ENCODE measurements around the gene IFNA16. TPM values are rescaled to one million over a fixed set of nuclear protein-coding genes. Genes with fewer than 3 reads are reported as not detected.
"Not testable (repeated sequence)": the region's sequence is repeated elsewhere in the genome, so short reads cannot be mapped to it uniquely, and the experiment has no call there.

IFNA16 gene
- polyA plus RNA-seq (2013, experiment 1 of 2; ENCODE audit: insufficient read length) = not detected
- not detected for polyA plus RNA-seq (2013, experiment 2 of 2; ENCODE audit: insufficient read length)

GRCh38 chr9:21217211-21217610, at the start of gene IFNA16:
TSS of gene IFNA16 (minus strand) at chr9:21217311. CDS start at chr9:21217305, 6 bp downstream.
- not testable (repeated sequence) for DNase-seq

- DNase-seq = no peak
These were observed 48.5 kb upstream of the IFNA16 start for GRCh38 chr9:21265421-21266189.

GRCh38 chr9:21255538-21256212, 38.6 kb upstream of the IFNA16 start:
- no peak for DNase-seq

- peak; percentile 41 for DNase-seq
These were observed 35.8 kb upstream of the IFNA16 start for GRCh38 chr9:21252721-21253547.

- no peak for DNase-seq
These were observed 34.5 kb upstream of the IFNA16 start for GRCh38 chr9:21251638-21252037.

GRCh38 chr9:21251190-21251589, 34.1 kb upstream of the IFNA16 start:
- no peak for DNase-seq

GRCh38 chr9:21244836-21245235, 27.7 kb upstream of the IFNA16 start:
- no peak for DNase-seq

GRCh38 chr9:21239911-21240310, 22.8 kb upstream of the IFNA16 start, which contains the start of gene IFNA14:
TSS of gene IFNA14 (minus strand) at chr9:21240005. CDS start at chr9:21239935, 70 bp downstream.
- DNase-seq = no peak

GRCh38 chr9:21236360-21236714, 19.2 kb upstream of the IFNA16 start:
- not testable (repeated sequence) for DNase-seq

- peak; percentile 26 for DNase-seq
These were observed 18.6 kb upstream of the IFNA16 start for GRCh38 chr9:21235468-21236359.

- DNase-seq = no peak
These were observed 17.1 kb upstream of the IFNA16 start for GRCh38 chr9:21234153-21234687.

GRCh38 chr9:21233258-21233657, 16.1 kb upstream of the IFNA16 start:
- no peak for DNase-seq

GRCh38 chr9:21228122-21228521, 11.0 kb upstream of the IFNA16 start, which contains the start of gene IFNA17:
TSS of gene IFNA17 (minus strand) at chr9:21228222. CDS start at chr9:21228173, 49 bp downstream.
- DNase-seq = no peak

- DNase-seq = not testable (repeated sequence)
These were observed 3.4 kb downstream of the IFNA16 start for GRCh38 chr9:21213411-21214326.

GRCh38 chr9:21212160-21212559, 5.0 kb downstream of the IFNA16 start:
- not testable (repeated sequence) for DNase-seq

- not testable (repeated sequence) for DNase-seq
These were observed 6.3 kb downstream of the IFNA16 start for GRCh38 chr9:21210782-21211181.

GRCh38 chr9:21210311-21210710, 6.8 kb downstream of the IFNA16 start:
- DNase-seq = no peak

GRCh38 chr9:21207043-21207442, 10.1 kb downstream of the IFNA16 start, which contains the start of gene IFNA10:
TSS of gene IFNA10 (minus strand) at chr9:21207143. CDS start at chr9:21207097, 46 bp downstream.
- DNase-seq = not testable (repeated sequence)

- no peak for DNase-seq
These were observed 11.9 kb downstream of the IFNA16 start for GRCh38 chr9:21205204-21205603.

GRCh38 chr9:21202105-21202504, 15.0 kb downstream of the IFNA16 start, which contains the start of gene IFNA7:
TSS of gene IFNA7 (minus strand) at chr9:21202205. CDS start at chr9:21202165, 40 bp downstream.
- not testable (repeated sequence) for DNase-seq

All from fibroblast of skin of scalp (primary cell).